Vagina (tissue), 2 donors: Measurements from ENCODE around the gene TRMT112.

Experiments used
- CTCF ChIP-seq, 3 experiments: fragments of 450-650 bp in 2 of 3; fragments of 200-600 bp in 1 of 3; sonication (generic) in 1 of 3; IDR thresholded peaks; one replicate each; pipeline ENCODE4 v1.5.1; 2017 to 2019; ENCODE audit warnings: antibody characterized with exemption in 3 of 3, mild to moderate bottlenecking in 2 of 3, moderate library complexity in 2 of 3
- POLR2A ChIP-seq, 2 donors: fragments of 450-650 bp; IDR thresholded peaks; one replicate each; pipeline ENCODE4 v1.6.1; 2017; ENCODE audit warnings: antibody characterized with exemption in 2 of 2, mild to moderate bottlenecking in 2 of 2, moderate library complexity in 2 of 2
- POLR2AphosphoS5 ChIP-seq, 2 donors: sonication (generic); formaldehyde crosslinking; IDR thresholded peaks; one replicate each; pipeline ENCODE4 v1.9.0; 2017; ENCODE audit warnings: antibody characterized with exemption in 2 of 2, mild to moderate bottlenecking in 2 of 2, low read depth in 1 of 2; ENCODE audit not compliant: insufficient read depth in 1 of 2

- no peak for TF ChIP-seq CTCF (IDR thresholded peaks at IDR 0.05)
- no peak for TF ChIP-seq POLR2AphosphoS5 (IDR thresholded peaks at IDR 0.05; ENCODE audit: insufficient read depth in 1 of 2, low read depth in 1 of 2)
- no peak for TF ChIP-seq POLR2A (IDR thresholded peaks at IDR 0.05)
Measured at GRCh38 chr11:64352995-64353714, 35.8 kb upstream of the TRMT112 start.
